Islet of Langerhans (tissue), 1 donor: ENCODE measurements around the gene MINAR2.

ENCODE experiments used
- FAIRE-seq: peaks from one replicate; lab custom pipeline; 2011; peaks lifted over from hg19 to GRCh38; lab: Jason Lieb, UNC

Gene MINAR2

DNA sequence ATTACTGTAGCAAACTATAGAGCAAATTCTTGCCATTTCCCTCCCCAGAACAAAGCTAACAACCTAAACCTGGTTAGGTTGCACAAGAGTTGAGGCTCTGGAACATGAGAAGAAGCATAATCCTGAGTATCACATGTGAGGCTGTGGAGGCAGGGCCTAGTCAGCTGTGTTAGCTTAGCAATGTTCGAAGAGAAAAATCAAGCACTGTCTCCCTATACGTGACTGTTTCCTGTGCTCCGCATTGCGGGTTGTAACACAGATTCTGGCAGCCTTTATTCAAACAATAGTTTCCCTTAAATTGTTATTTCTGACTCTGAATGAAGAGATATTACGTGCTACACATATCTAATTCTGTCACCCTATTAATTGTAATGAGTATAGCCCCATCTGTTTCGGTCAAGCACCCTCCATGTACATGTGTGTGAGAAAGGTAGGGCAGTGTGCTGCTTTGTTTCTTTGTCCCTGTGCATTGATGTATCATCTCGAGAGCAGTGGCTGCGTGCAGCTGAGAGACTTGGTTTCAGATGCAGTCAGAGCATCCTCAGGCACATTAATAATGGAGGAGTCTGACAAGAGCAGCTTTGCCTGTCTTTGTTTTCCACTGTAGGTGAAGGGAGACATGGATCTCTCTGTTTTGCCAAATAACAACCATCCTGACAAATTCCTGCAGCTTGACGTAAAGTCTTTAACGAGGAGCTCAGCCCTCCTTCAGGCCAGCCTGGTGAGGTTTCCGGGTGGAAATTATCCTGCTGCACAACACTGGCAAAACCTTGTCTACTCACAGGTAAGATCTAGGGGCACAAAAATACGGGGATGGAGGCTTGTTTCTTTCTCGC lies at the start of gene MINAR2:
Gene MINAR2, plus strand, starts transcription at position 523 of the 836 bp plus-strand sequence. Its CDS starts 97 bp downstream, at position 620.
- FAIRE-seq: no peak

DNA sequence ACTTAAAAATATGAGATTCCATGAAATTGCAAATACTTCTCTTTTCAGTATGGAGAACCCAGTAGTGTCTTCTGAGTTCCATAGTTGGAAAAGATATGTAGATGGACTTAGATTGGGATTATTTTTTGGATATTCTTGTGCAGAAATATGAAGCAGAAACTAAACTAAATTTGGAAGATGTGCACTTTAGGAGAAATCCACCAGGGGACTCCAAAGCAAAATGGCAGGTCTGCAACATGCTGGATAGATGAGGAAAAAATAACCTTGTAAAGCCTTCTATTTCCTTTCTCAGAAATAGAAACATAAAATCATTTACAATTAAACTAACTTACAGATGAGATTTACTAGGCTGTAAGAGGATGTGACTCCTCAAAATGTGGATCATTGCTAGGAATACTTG lies 49.2 kb upstream of the MINAR2 start:
- FAIRE-seq: no peak

GRCh38 chr5:129716235-129716634 lies 31.7 kb upstream of the MINAR2 start:
- no peak for FAIRE-seq

- no peak for FAIRE-seq
Observed at GRCh38 chr5:129716651-129717050, 31.2 kb upstream of the MINAR2 start.

DNA sequence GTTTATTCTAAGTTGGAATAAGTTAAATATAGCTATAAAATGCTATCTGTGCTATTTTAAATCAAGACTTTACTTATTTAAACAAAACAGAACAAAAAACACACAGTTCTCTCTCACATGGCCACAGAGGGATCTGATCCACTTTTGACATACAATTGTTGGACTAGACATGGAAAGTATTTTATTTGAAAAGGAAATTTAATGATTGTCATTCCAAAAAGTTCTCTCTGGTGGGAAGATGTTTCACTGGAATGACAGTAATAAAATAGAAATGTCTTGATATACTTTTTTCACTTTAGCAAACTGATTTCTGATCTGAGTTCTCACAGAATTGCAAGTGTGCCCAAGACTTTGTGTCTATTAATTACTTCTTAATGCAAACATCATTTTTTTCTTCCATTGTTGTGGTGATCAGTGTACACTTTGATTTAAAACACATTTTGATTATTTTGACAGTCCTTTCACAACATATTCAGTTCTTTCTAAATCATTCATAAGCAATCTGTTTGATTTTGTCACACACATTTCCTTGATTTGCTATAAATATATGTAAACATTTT lies 30.1 kb upstream of the MINAR2 start:
- no peak for FAIRE-seq

DNA sequence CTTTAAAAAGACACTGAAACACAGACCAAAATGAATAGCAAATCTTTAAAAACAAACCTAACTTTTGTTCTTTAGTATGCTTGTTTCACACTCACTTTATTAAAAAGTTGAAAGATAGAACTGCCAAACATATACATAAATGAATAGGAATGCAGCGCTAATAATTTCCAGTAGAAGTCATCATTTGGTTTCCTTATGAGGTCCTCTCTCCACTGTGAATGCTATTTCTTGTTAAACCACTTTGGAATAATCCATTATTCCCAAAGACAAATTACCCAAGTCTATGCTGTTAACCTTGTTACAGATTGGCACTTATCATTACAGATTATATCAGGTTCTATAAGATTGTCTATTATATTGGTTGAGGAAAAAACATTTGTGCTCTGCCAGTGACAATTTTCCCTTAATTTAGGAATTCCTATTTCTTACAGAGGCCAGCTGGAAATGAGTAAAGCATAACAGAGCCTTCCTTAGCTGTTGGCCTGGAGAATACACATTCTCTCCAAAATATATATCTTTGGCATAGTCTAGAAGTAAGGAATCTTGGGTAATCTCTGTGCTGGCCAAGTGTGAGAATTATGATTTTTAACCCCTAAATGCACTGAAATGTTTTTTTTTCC lies 29.3 kb upstream of the MINAR2 start:
- no peak for FAIRE-seq

- FAIRE-seq: no peak
Observed at GRCh38 chr5:129724222-129724621, 23.7 kb upstream of the MINAR2 start.

GRCh38 chr5:129724647-129725046 lies 23.2 kb upstream of the MINAR2 start:
- FAIRE-seq: no peak

DNA sequence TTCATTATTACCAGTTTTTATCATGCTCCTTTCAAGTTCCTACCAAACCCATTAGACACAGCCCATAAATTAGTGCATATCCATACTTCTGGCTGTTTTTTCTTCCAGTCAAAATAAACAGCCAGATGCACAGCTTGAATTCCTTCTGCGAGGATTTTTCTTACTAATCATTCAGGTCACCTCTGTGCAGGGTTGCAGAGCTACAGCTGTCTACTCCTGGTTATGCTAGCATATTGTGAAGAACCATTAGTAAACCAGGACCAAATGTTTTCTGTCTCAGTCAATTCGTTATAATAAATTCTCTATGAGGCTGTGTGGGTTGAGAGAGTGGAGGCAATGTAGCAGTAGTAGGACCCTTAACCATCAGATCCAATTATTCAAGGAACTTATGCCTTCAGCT lies 8.1 kb upstream of the MINAR2 start:
- FAIRE-seq: no peak

- FAIRE-seq: no peak
Observed at GRCh38 chr5:129743541-129744187, 4.2 kb upstream of the MINAR2 start.

GRCh38 chr5:129745997-129746396 lies 1.9 kb upstream of the MINAR2 start:
- FAIRE-seq: no peak

DNA sequence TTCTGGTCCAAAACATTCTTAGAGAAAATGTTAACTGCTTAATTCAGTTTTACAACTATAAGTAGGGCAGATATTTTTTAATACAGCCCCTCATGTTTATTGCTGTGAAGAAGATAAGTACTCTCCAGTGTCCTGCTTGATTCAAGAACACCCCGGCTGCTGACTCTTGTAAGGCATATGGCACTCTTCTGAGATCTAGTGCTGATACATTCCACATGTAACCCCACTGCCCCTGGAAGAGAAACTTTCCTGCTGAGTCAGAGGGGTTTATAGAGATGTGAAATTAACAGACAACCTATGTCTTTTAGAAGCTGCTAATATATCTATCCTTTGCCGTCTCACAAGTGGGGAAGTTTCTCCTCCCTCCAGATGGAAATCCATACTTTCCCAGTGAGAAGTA lies 1.0 kb upstream of the MINAR2 start:
- no peak for FAIRE-seq

- FAIRE-seq: no peak
Observed at GRCh38 chr5:129748913-129749880, 1.3 kb downstream of the MINAR2 start.

- no peak for FAIRE-seq
Observed at GRCh38 chr5:129760636-129761325, 12.9 kb downstream of the MINAR2 start.

GRCh38 chr5:129763651-129764050 lies 15.8 kb downstream of the MINAR2 start:
- no peak for FAIRE-seq

GRCh38 chr5:129766798-129767197 lies 18.9 kb downstream of the MINAR2 start:
- no peak for FAIRE-seq

DNA sequence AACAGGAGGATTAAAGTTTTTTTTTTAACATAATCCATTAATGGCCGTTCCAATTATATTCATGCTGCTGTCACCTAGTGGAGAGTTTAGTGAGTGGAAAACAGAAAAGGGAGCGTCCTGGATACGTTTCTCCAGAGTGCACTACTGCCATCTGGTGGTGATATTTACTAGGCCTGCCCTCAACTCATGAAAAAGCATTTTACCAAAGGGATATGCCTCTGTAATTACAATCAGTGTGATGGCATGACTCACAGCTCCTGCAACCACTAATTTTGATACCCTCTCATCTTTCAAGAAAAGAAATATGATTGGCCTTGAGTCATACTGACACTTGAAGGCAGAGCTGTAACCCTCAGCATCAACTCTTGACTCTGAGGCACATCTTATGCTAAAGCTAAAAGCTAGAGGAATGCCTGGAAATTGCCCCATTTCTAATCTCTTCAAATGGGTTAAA lies 20.1 kb downstream of the MINAR2 start:
- FAIRE-seq: peak; percentile 100

- no peak for FAIRE-seq
Observed at GRCh38 chr5:129768735-129769134, 20.8 kb downstream of the MINAR2 start.

GRCh38 chr5:129770024-129770820 lies 22.3 kb downstream of the MINAR2 start:
- FAIRE-seq: no peak
